NCI-H2227 treated with DMSO at 0.1 percent for 48 hours (cell line): ENCODE measurements around the gene C1orf87.

Experiments
- DNase-seq: peaks from one replicate; lab custom pipeline; 2025; lab: John Stamatoyannopoulos, UW

Gene C1orf87

DNA sequence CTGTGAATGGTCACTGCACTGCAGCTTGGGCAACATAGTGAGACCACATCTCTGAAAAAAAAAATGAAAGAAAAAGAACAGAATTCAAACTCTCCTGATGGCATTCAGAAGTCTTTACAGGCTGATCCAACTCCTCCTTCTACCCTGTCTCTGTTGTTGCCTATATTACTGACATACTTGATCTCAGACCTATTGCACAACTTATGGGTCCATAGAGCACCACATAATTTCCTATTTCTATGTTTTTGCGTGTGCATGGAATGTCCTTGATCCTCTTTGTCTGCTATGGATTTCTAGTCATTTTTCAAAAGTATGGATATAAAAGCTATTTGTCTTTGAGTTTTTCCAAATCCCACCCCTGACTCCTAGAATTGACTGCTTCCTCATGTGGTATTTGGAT lies 124.6 kb downstream of the C1orf87 start:
- no peak for DNase-seq

DNA sequence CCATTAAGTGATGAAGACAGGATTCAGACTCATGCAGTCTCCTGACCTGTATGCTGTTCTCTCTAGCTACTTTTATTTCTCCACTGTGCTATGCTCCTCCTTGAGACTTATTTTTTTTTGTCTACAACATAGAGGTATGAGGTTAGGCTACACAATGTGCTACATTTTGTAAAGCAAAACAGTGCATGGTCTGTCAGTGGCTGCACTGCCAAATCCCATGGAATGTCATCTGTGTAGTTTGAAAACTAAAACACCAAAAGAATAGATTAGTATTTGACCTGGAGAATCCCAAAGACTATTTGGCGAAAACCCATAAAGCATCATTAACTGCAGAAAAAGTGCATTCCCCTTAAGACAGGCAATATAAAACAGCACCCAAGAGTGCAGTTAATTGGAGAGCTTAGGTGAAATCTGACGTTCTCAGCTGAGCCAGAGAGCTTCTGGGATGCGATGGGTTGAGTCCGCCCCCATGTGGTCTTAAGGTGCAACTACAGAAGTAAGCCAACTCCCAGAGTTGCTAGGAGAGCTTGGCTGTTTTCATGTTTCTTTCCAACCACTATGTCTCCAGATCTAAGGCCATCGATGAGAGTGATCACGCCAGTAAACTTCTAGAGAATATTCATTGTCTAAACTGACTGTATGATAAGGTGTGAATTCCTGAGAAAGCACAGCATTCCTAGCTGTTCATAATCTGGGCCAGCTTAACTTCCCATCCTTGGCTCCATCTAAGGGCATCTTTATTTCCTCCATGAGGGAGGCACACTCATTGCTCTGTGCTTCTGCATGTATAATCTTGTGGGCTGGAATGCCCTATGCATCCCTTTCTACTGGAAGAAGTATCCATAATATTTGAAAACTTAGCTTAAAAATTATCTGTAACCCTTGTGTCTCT lies 126.3 kb downstream of the C1orf87 start:
- DNase-seq, result peak; percentile 18

DNA sequence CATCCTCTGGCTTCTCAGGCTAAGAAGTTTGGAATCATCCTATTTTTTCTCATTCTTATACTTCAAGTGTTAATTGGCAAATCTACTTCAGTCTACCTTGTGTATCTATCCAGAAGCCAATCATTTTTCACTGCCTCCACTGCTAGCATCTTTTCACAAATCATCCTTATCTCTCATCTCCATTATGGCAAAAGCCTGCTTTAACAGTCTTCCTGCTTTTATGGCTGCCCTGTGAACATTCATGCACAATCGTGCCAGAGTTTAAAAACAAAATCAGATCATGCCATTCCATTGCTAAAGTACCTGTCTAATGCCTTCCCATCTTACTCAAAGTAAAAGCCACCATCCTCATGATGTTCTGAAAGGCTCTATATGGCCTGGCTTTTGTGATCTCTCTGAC lies 127.8 kb downstream of the C1orf87 start:
- DNase-seq, result no peak
